ENCODE measurements around the gene SRGAP3.
"Not testable (repeated sequence)": the region's sequence is repeated elsewhere in the genome, so short reads cannot be mapped to it uniquely, and the experiment has no call there.

SRGAP3 gene

GRCh38 chr3:9108876-9109567, 140.4 kb downstream of the SRGAP3 start:
- no peak for FAIRE-seq

GRCh38 chr3:9107738-9108137, 141.7 kb downstream of the SRGAP3 start:
- no peak for FAIRE-seq

GRCh38 chr3:9105421-9105820, 144.0 kb downstream of the SRGAP3 start:
- FAIRE-seq = no peak

GRCh38 chr3:9104121-9104520, 145.3 kb downstream of the SRGAP3 start:
- no peak for FAIRE-seq

GRCh38 chr3:9102240-9102981, 147.0 kb downstream of the SRGAP3 start:
- no peak for FAIRE-seq

GRCh38 chr3:9101286-9101685, 148.2 kb downstream of the SRGAP3 start:
- no peak for FAIRE-seq

- no peak for FAIRE-seq
These were observed 148.9 kb downstream of the SRGAP3 start for GRCh38 chr3:9100513-9100894.

GRCh38 chr3:9099702-9100512, 149.5 kb downstream of the SRGAP3 start:
- FAIRE-seq = no peak

- FAIRE-seq = no peak
These were observed 150.4 kb downstream of the SRGAP3 start for GRCh38 chr3:9098716-9099675.

- no peak for FAIRE-seq
These were observed 152.0 kb downstream of the SRGAP3 start for GRCh38 chr3:9097495-9097894.

GRCh38 chr3:9091486-9092235, 157.8 kb downstream of the SRGAP3 start:
- FAIRE-seq = no peak

GRCh38 chr3:9088441-9089353, 160.7 kb downstream of the SRGAP3 start:
- FAIRE-seq = no peak

GRCh38 chr3:9087831-9088413, 161.5 kb downstream of the SRGAP3 start:
- no peak for FAIRE-seq

- not testable (repeated sequence) for FAIRE-seq
These were observed 164.0 kb downstream of the SRGAP3 start for GRCh38 chr3:9085428-9085827.

GRCh38 chr3:9081184-9081818, 168.1 kb downstream of the SRGAP3 start:
- no peak for FAIRE-seq

- no peak for FAIRE-seq
These were observed 169.3 kb downstream of the SRGAP3 start for GRCh38 chr3:9080163-9080562.

- no peak for FAIRE-seq
These were observed 169.8 kb downstream of the SRGAP3 start for GRCh38 chr3:9079676-9080075.

GRCh38 chr3:9078561-9079240, 170.7 kb downstream of the SRGAP3 start:
- no peak for FAIRE-seq

- FAIRE-seq = no peak
These were observed 172.4 kb downstream of the SRGAP3 start for GRCh38 chr3:9077029-9077428.

All from A204.1 (cell line).